ENCODE results near the gene FIZ1.

- TF ChIP-seq EZH2 (IDR thresholded peaks at IDR 0.05), result no peak
- no peak for TF ChIP-seq POLR2AphosphoS5 (IDR thresholded peaks at IDR 0.05; ENCODE audit: borderline replicate concordance, low read depth, low read length)
Measured at GRCh38 chr19:55554741-55555152, 44.6 kb downstream of the FIZ1 start.

Measured in SK-N-MC (cell line).